Sigmoid colon (tissue), 4 donors: ENCODE results near the gene MYH9.

Experiments used
- EP300 ChIP-seq, 4 donors: sonication (generic); formaldehyde crosslinking; IDR thresholded peaks; one replicate each; pipeline ENCODE4 v1.6.1; 2017; ENCODE audit warnings: antibody characterized with exemption in 4 of 4
- POLR2A ChIP-seq, 2 donors: fragments of 450-650 bp; IDR thresholded peaks; one replicate each; pipeline ENCODE4 v1.6.1; 2016; ENCODE audit warnings: antibody characterized with exemption in 2 of 2, mild to moderate bottlenecking in 2 of 2, moderate library complexity in 2 of 2
- POLR2AphosphoS5 ChIP-seq, 4 donors: sonication (generic); formaldehyde crosslinking; IDR thresholded peaks; one replicate each; pipeline ENCODE4 v1.6.1; 2017; ENCODE audit warnings: antibody characterized with exemption in 4 of 4
- TF ChIP-seq, protein P1 (sequence below), 4 experiments: fragments of 450-650 bp in 3 of 4; fragments of 200-600 bp in 1 of 4; IDR thresholded peaks; one replicate each; pipeline ENCODE4 v1.5.1; 2016 to 2019; ENCODE audit warnings: antibody characterized with exemption in 4 of 4, mild to moderate bottlenecking in 3 of 4, moderate library complexity in 2 of 4

DNA sequence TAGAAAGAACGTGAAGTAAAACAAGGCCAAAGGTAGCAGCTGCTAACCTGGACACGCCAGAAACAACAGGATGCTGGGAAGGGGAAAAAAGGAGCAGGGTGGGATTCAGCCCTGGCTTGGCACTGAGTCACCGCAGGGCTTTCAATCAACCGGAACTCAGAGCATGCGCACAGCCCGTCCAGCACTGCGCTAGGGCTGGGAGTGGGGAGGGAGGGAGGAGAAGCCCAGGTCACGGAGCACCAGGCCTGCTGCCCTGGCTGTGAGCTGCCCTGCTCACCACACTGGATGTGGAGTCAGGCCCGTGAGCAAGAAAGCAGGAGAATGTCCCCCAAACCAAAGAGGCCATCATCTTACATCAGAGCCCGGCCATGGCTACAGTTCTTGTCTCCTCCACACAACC, 83.3 kb downstream of the MYH9 start:
- TF ChIP-seq POLR2A (IDR thresholded peaks at IDR 0.05): no peak
- TF ChIP-seq, protein P1, sequence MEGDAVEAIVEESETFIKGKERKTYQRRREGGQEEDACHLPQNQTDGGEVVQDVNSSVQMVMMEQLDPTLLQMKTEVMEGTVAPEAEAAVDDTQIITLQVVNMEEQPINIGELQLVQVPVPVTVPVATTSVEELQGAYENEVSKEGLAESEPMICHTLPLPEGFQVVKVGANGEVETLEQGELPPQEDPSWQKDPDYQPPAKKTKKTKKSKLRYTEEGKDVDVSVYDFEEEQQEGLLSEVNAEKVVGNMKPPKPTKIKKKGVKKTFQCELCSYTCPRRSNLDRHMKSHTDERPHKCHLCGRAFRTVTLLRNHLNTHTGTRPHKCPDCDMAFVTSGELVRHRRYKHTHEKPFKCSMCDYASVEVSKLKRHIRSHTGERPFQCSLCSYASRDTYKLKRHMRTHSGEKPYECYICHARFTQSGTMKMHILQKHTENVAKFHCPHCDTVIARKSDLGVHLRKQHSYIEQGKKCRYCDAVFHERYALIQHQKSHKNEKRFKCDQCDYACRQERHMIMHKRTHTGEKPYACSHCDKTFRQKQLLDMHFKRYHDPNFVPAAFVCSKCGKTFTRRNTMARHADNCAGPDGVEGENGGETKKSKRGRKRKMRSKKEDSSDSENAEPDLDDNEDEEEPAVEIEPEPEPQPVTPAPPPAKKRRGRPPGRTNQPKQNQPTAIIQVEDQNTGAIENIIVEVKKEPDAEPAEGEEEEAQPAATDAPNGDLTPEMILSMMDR (IDR thresholded peaks at IDR 0.05): no peak
- TF ChIP-seq POLR2AphosphoS5 (IDR thresholded peaks at IDR 0.05): peak in 1 of 4 donors; percentile 9
- no peak for TF ChIP-seq EP300 (IDR thresholded peaks at IDR 0.05)
